ENCODE measurements around the gene CTSO.

CTSO gene

GRCh38 chr4:155911905-155912304 is 41.8 kb downstream of the CTSO start:
- Histone ChIP-seq H3K4me1 (ENCODE audit: control insufficient read depth, low read length) (no peaks in the 10 kb centered on the region), H3K79me2 (ENCODE audit: control insufficient read depth, low read length) (no peaks in the 10 kb centered on the region), H3K4me2 (ENCODE audit: low read length) (no peak overlapping the region), H3F3A (ENCODE audit: control insufficient read depth, insufficient read depth) (no peaks in the 10 kb centered on the region), H3K27ac (ENCODE audit: low read depth, low read length) (no peak overlapping the region), H3K9me3 (ENCODE audit: control insufficient read depth, insufficient read depth, low read length) (no peaks in the 10 kb centered on the region), H3K9me2 (replicated peaks; ENCODE audit: control insufficient read depth, low read length) (no peaks in the 10 kb centered on the region), H3K36me3 (ENCODE audit: control insufficient read depth, low read length) (no peaks in the 10 kb centered on the region), H3K4me3 (ENCODE audit: low read length) (no peak overlapping the region), H4K20me1 (ENCODE audit: control insufficient read depth, insufficient read depth, low read depth, low read length) (no peaks in the 10 kb centered on the region), H3K27me3 (ENCODE audit: control insufficient read depth, low read length) (no peaks in the 10 kb centered on the region)
- TF ChIP-seq, protein P1, sequence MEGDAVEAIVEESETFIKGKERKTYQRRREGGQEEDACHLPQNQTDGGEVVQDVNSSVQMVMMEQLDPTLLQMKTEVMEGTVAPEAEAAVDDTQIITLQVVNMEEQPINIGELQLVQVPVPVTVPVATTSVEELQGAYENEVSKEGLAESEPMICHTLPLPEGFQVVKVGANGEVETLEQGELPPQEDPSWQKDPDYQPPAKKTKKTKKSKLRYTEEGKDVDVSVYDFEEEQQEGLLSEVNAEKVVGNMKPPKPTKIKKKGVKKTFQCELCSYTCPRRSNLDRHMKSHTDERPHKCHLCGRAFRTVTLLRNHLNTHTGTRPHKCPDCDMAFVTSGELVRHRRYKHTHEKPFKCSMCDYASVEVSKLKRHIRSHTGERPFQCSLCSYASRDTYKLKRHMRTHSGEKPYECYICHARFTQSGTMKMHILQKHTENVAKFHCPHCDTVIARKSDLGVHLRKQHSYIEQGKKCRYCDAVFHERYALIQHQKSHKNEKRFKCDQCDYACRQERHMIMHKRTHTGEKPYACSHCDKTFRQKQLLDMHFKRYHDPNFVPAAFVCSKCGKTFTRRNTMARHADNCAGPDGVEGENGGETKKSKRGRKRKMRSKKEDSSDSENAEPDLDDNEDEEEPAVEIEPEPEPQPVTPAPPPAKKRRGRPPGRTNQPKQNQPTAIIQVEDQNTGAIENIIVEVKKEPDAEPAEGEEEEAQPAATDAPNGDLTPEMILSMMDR (IDR thresholded peaks at IDR 0.05; ENCODE audit: low read depth, low read length, poor library complexity, severe bottlenecking) = no peak
- no peak for TF ChIP-seq EZH2phosphoT487 (IDR thresholded peaks at IDR 0.05; ENCODE audit: borderline replicate concordance, low read length)

- Histone ChIP-seq H3K36me3 (ENCODE audit: control insufficient read depth, low read length) (no peaks in the 10 kb centered on the region), H3F3A (ENCODE audit: control insufficient read depth, insufficient read depth) (no peaks in the 10 kb centered on the region), H3K79me2 (ENCODE audit: control insufficient read depth, low read length) (no peaks in the 10 kb centered on the region), H3K27me3 (ENCODE audit: control insufficient read depth, low read length) (no peaks in the 10 kb centered on the region), H4K20me1 (ENCODE audit: control insufficient read depth, insufficient read depth, low read depth, low read length) (no peaks in the 10 kb centered on the region), H3K9me2 (replicated peaks; ENCODE audit: control insufficient read depth, low read length) (no peaks in the 10 kb centered on the region), H3K4me3 (ENCODE audit: low read length) (no peak overlapping the region), H3K4me1 (ENCODE audit: control insufficient read depth, low read length) (no peaks in the 10 kb centered on the region), H3K4me2 (ENCODE audit: low read length) (no peak overlapping the region), H3K27ac (ENCODE audit: low read depth, low read length) (no peak overlapping the region), H3K9me3 (ENCODE audit: control insufficient read depth, insufficient read depth, low read length) (no peaks in the 10 kb centered on the region)
- TF ChIP-seq EZH2phosphoT487 (IDR thresholded peaks at IDR 0.05; ENCODE audit: borderline replicate concordance, low read length) = no peak
- TF ChIP-seq, protein P1 (IDR thresholded peaks at IDR 0.05; ENCODE audit: low read depth, low read length, poor library complexity, severe bottlenecking) = no peak
Observed at GRCh38 chr4:155909615-155910226, 43.9 kb downstream of the CTSO start.

GRCh38 chr4:155908187-155909139 is 45.2 kb downstream of the CTSO start:
- H3K36me3 ChIP-seq (ENCODE audit: control insufficient read depth, low read length) = no peaks in the 10 kb centered on the region
- no peaks in the 10 kb centered on the region for H3K79me2 ChIP-seq (ENCODE audit: control insufficient read depth, low read length)
- TF ChIP-seq EZH2phosphoT487 (IDR thresholded peaks at IDR 0.05; ENCODE audit: borderline replicate concordance, low read length) = no peak
- TF ChIP-seq, protein P1 (IDR thresholded peaks at IDR 0.05; ENCODE audit: low read depth, low read length, poor library complexity, severe bottlenecking) = no peak
- H3K27ac ChIP-seq (ENCODE audit: low read depth, low read length) = no peak overlapping the region
- no peak overlapping the region for H3K4me2 ChIP-seq (ENCODE audit: low read length)
- H3K4me1 ChIP-seq (ENCODE audit: control insufficient read depth, low read length) = no peaks in the 10 kb centered on the region
- H3K4me3 ChIP-seq (ENCODE audit: low read length) = no peak overlapping the region
- H3K9me3 ChIP-seq (ENCODE audit: control insufficient read depth, insufficient read depth, low read length) = no peaks in the 10 kb centered on the region
- H4K20me1 ChIP-seq (ENCODE audit: control insufficient read depth, insufficient read depth, low read depth, low read length) = no peaks in the 10 kb centered on the region
- H3K9me2 ChIP-seq (replicated peaks; ENCODE audit: control insufficient read depth, low read length) = no peaks in the 10 kb centered on the region
- no peaks in the 10 kb centered on the region for H3F3A ChIP-seq (ENCODE audit: control insufficient read depth, insufficient read depth)
- H3K27me3 ChIP-seq (ENCODE audit: control insufficient read depth, low read length) = no peaks in the 10 kb centered on the region

Measured in DOHH2 (cell line).